ENCODE results near the gene SMAD5. TPM values are rescaled to one million over a fixed set of nuclear protein-coding genes. Genes with fewer than 3 reads are reported as not detected.

SMAD5 gene
- total RNA-seq, 1 experiment from 2014 or later: 12.4 TPM

DNA sequence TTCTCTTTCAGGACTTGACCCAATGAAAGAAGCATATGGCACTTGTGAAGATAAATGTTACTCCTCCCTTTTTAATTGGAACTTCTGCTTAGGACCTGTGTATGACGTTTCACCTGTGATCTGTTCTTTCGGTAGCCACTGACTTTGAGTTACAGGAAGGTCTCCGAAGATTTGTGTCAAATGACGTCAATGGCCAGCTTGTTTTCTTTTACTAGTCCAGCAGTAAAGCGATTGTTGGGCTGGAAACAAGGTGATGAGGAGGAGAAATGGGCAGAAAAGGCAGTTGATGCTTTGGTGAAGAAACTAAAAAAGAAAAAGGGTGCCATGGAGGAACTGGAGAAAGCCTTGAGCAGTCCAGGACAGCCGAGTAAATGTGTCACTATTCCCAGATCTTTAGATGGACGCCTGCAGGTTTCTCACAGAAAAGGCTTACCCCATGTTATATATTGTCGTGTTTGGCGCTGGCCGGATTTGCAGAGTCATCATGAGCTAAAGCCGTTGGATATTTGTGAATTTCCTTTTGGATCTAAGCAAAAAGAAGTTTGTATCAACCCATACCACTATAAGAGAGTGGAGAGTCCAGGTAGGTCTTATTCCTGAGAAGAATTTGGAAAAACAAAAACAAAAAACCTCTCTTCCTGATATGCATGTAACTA lies 21.1 kb downstream of the SMAD5 start:
- no peak for DNase-seq (ENCODE audit: low spot score)

DNA sequence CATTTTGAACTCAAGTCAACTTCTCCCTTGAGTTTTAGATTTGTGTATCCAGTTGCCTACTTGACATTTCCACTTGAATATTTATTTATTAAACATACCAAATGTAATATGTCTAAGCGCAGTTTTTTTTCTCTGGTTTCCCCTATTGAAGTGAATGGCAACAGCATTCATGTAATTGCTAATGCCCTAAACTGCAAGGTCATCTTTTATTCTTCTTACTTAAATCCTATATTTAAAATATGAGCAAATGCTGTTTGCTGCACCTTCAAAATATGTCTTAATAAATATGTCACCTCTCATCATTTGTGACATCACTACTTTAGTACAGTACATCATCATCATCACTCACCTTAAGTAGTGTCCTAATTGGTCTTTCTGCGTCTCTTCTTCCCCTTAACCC lies 22.4 kb downstream of the SMAD5 start:
- no peak for DNase-seq (ENCODE audit: low spot score)

DNA sequence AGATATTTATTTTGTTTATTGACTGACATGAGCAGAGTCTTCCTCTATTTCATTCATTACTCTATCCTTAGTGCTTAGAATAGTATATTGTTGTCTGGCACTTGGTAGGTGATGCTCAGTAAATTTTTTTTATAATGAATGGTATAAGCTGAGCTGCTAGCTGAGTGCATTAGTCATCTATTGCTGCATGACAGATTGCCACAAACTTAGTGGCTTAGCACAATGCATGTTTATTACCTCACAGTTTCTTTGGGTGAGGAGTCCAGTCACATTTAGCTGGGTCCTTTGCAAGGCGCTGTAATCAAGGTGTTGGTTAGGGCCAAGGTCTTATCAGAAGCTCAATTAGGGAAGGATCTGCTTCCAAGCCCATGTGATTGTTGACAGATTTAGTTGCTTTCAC lies 23.1 kb downstream of the SMAD5 start:
- DNase-seq (ENCODE audit: low spot score): no peak

DNA sequence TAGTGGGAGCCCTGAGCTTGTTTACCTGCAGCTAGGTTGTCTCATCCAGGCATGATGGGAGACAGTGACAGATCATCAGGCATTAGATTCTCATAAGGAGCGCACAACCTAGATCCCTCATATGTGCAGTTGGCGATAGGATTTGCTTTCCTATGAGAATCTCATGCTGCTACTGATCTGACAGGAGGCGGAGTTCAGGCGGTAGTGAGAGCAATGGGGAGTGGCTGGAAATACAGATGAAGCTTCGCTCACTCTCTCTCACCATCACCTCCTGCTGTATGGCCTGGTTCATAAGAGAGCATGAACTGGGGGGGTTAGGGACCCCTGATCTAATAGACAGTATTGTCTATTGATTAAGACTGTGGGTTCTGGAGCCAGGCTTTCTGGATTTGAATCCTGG lies 24.9 kb downstream of the SMAD5 start:
- DNase-seq (ENCODE audit: low spot score): no peak

DNA sequence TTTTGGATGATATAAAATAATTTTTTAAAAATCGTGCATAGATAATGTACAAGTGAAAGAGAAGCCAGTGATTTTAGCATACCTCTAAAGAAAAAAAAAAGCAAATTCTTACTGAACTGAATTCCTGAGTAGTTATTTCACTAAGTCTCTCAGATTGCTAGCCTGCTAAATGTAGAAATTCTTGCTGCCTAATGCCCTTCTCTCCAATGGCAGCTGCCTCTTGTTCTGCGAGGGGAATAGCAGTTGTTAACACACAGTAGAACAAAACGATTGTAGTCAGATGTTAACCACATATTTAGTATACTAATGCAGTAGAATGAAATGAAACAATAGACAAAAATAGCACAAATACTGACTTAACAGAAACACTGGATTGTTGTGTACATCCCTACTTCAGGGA lies 26.8 kb downstream of the SMAD5 start:
- no peak for DNase-seq (ENCODE audit: low spot score)

DNA sequence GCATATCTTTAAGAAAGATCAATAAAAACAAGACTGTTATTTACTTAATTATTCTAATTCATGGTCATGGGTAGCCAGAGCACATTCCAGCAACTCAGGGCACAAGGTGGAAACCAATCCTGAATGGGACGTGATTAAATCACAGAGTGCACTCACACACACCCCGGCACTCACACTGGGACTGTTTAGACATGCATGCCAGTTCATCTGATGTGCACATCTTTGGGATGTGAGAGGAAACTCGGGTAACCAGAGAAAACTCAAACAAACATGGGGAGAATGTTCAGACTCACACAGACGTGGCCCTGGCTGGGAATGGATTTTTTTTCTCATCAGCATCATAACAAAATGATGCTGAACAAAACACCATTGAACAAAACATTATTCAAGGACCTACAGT lies 29.4 kb downstream of the SMAD5 start:
- DNase-seq (ENCODE audit: low spot score): no peak

DNA sequence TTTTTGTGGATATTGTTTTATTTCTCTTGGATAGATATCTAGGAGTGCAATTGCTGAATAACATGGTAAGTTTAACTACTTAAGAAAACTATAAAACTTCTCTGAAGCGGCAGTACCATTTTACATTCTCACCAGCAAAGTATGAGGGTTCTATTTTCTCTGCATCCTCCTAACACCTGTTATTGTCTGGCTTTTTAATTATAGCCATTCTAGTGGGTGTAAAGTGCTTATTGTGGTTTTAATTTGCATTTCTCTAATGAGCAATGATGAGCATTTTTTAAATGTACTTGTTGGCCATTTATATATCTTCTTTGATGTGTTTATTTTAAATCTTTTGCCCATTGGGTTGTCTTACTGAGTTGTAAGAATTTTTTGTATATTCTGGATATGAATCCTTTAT lies 31.6 kb downstream of the SMAD5 start:
- no peak for DNase-seq (ENCODE audit: low spot score)

DNA sequence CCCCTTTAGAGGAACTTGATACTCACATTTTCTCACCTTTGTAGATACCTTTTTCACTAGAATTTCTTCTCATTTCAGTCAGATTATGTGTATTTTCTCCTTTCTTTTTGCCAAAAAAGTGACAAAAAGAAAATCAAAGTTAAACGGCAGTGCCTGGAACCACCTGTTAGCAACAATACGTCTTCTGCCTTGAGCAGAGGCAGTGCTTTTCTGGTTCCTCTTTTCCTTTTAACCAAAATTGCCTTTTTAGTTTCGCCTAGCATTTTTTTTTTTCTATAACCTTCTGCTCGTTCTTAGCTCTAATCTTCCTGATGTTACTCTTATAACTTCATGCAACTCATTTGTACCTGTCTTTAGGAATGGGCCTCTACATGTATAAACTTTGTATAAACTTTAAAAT lies 34.3 kb downstream of the SMAD5 start:
- no peak for DNase-seq (ENCODE audit: low spot score)

DNA sequence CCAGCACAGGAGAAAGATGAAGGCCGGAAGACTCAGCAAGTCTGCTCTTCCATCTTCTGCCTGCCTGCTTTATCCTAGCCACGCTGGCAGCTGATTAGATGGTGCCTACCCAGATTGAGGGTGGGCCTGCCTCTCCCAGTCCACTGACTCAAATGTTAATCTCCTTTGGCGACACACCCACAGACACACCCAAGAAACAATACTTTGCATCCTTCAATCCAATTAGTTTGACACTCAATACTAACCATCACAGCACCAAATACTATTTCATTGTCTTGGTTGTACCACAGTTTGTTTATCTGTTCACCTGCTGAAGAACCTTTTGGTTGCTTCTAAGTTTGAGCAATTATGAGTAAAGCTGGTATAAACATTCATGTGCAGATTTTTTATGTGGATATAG lies 36.6 kb downstream of the SMAD5 start:
- no peak for DNase-seq (ENCODE audit: low spot score)

DNA sequence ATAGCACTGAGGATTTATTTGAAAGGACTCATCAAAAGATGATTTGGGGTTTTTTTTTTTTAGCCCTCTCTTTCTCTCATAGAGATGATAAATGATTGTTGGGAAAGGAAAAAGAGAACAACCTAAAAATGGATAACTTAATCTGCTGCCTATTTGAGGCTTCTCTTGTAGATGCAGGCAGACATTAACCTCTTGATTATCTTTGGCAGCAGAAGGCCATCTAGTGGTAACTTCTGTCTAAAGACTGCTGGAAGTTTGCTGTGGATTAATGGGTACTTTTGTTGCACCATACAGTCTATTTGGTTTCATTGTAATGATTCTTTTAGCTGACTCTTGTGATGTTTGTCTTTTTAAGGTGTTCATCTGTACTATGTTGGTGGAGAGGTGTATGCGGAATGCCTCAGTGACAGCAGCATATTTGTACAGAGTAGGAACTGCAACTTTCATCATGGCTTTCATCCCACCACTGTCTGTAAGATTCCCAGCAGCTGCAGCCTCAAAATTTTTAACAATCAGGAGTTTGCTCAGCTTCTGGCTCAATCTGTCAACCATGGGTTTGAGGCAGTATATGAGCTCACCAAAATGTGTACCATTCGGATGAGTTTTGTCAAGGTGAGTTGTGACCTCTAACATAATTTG lies 41.5 kb downstream of the SMAD5 start:
- DNase-seq (ENCODE audit: low spot score): peak; percentile 70

DNA sequence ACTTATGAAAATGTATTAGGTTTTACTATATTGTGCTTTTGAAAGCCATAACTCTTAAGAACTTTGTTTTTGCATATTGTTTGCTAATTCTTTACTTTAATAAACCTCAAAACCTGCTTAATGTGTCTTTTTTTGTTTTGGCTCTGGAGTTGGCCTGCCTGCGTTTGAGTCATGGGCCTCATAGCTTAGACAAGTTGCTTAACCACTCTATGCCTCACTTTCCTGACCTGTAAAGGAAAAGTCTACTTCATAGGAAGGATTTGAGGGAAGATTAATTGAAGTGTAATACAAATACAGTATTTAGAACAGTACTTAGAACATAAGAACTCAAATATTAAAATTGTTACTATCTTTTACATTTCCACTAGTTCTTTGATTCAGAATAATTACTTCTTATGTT lies 50.0 kb downstream of the SMAD5 start:
- DNase-seq (ENCODE audit: low spot score): no peak

DNA sequence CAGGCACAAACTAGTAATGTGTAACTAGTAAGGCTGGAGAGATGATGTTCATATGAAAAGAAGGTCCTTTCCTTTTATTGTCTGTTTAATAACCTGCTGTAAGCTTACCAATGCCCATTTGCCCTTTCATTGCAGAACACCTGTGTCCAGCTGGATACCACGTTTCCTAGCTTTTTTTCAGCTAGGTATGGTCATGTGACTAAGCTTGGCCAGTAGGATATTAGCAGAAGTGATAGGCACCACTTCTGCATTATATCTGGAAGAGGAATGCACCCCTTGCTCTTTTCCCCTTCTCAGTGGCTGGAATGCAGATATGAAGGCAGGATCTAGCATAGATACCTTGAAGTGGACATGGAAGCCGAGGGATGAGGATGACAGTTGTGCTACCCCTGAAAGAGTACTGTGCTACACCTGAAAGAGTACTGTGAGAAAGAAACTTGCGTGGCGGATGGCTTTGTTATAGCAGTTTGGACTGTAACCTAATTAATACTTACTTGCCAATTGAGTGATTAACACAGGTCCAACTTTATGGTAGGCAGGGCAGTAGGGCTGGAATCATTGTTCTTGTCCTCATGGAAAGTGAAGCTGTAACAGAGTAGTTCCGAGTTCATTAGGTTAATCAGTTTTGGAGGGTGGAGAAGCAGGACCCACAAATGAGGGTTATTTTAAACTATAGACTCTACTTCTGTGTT lies 53.5 kb downstream of the SMAD5 start:
- DNase-seq (ENCODE audit: low spot score): no peak

DNA sequence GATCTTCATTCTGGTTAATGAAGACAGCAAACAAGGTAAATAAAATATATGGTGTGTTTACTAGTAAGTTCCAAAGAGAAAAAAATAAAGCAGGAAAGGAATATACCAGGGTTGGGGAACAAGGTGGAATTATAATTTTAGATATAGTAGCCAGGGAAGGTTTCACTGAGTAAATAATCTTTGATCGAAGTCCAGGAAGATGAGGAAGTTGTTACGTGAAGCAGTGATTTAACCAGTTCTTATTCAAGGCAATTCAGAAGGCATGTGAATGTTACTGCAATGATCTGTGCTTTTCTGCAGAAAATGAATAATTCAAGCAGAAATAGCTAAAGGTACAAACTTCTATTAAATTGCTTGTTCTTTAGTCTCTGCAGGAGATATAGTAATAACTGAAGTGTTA lies 54.2 kb downstream of the SMAD5 start:
- peak; percentile 33 for DNase-seq (ENCODE audit: low spot score)

DNA sequence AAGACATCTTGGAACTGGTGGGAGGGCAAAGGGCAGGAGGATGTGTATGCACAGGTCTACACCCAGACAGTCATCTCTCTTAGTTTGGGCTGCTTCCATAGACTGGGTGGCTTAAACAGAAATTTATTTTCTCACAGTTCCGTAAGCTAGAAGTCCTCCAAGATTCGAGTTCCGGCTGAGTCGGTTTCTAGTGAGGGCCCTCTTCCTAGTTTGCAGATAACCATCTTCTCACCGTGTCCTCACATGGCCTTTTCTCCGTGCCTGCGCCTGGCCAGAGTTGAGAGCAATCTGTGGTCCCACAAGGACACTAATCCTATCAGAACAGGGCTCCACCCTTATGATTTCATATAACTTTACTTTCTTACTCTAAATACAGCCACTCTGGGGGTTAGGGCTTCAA lies 56.2 kb downstream of the SMAD5 start:
- DNase-seq (ENCODE audit: low spot score): no peak

DNA sequence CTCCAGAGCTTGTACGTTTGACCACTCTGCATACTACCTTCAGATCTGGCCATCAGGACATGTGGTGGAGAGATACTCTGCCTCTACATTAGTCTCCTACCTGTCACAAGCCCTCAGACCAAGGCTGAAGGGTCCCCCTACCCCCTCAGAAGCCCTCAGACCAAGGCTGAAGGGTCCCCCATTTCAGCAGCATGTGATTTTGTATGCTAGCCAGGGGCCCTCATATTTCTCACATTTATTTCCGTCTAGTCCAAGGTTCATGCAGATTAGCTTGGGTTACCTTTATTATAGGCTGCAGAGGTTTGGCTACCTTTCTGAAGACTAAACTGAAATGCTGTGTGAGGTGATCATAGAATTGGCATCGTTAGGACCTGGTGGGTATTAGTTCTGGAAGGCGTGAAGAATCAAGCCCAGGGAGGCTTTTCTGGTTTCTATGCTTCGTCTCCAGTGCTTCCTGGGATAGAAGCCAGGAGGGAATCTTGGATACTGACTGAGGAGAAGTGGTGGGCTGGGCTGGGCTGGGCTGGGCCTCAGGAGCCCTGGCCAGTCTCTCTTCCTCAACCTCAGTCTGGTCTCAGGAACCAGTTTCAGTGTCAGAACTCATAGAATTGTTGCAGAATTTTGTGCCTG lies 57.6 kb downstream of the SMAD5 start:
- DNase-seq (ENCODE audit: low spot score): no peak

DNA sequence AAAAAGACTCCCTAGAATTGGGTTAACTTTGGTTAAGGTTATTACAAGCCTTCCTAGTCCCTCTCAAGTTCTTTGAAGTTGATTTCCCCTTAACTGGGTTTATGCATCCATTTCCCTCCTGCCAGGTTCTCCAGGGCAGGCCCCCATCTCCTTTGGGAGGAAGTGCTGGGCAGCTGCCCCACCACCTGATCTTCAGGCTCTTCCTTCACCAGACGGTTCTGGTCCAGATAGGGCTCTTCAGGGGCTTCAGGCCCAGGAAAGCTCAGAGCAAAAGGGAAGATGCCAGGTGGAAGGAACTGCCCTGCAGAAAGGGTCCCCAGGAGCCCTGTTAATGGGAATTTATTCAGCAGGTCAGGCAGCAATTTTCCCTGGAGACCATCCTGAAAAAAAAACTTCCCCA lies 58.3 kb downstream of the SMAD5 start:
- DNase-seq (ENCODE audit: low spot score): no peak

DNA sequence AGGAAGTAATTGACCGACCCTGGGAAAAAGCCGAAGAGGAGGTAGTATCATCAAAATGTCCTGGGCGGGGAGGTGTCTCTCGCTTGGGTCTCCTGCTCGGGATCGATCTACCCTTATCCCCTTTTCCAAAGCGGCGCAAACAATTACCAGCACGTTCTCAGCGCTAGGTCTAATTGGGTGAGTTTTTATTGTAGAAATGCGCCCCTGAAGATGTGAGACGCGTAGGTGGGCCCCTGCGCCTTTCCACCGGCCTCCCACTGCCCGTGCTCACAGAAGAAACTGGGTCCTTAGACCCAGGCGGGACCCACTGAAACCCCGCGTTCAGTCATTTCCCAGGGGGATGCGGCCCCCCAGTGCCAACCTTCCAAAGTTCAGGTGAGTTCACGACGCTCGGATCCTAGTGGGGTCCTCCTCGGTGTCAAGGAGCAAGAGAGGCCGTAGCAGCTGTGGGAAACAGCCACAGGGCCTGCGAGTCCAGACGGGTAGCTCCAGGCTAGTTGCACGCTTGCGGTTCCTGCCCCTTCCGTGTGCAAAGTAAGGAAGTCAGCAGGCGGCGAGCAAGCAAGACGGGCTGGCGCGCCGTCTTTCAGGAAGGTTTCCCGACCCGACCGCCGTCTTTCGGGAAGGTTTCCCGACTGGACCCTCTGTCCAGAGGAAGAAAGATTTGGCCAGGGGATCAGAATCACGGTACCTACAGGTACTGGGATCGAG lies 58.8 kb downstream of the SMAD5 start:
- no peak for DNase-seq (ENCODE audit: low spot score)

DNA sequence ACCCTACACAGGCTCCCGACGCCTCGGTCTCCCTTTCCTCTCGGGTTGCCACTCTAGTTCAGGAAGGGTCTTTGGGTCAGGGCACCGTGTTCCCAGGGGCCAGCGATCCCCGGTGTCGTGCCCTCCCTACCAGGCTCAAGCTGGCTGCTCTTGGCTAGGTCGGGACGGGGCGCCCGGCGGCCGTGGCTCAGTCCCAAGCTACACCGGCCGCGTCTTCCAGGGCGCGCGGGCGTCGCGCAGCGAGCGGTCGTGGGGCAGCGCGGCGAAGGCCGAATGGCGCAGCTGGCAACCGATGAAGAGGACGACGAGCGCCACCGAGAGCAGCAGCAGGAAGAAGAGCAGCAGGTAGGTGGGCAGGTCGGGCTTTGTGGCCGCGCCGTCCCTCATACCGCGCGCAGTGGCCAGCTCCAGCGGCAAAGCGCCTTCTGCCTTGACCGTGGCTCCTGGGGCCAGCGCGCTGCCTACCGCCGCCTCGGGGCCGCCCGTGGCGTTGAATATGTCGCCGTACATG lies 59.4 kb downstream of the SMAD5 start:
- no peak for DNase-seq (ENCODE audit: low spot score)

DNA sequence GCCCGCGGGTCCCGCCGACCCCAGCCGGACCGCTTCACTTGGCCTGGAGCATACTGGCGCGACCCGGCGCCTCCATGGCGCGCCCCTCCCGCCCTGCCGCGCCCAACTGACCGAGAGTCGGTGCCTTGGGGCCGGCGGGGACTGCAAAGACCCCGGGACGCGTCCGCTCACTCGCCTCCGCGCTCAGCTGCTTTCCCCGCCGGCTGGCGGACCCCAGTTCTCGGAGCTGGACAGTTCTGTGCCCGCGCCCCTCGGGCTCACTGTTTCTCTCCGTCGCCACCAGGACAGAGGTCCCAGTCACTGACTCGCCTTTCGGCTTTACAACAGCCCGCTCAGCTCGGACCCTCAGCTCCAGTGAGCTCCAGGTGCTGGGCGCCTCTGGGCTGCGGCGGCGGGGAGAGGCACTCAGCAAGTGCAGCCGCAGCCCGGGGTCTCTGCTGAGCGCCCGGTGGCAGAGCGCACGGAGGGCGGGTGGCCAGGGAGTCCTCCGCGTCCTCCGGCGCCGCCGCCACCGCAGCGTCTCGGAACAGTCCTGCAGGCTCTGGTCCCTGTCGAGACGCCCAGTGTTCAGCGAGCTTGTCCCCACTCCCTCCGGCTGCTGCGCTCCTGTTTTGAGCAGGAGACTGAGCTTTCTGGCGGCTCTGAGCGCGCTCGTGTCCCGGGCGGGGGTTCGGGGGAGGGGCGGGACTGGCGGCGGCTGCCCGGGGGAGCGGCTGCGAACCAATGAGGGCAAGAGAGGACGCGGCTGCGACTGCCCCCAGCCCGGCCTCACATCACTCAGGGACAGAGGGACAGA lies 60.1 kb downstream of the SMAD5 start, which contains the start of gene SMIM32:
Gene SMIM32, minus strand, starts transcription at position 637 of the 796 bp plus-strand sequence. CDS start 638 bp downstream, outside the sequence.
- DNase-seq (ENCODE audit: low spot score): no peak

DNA sequence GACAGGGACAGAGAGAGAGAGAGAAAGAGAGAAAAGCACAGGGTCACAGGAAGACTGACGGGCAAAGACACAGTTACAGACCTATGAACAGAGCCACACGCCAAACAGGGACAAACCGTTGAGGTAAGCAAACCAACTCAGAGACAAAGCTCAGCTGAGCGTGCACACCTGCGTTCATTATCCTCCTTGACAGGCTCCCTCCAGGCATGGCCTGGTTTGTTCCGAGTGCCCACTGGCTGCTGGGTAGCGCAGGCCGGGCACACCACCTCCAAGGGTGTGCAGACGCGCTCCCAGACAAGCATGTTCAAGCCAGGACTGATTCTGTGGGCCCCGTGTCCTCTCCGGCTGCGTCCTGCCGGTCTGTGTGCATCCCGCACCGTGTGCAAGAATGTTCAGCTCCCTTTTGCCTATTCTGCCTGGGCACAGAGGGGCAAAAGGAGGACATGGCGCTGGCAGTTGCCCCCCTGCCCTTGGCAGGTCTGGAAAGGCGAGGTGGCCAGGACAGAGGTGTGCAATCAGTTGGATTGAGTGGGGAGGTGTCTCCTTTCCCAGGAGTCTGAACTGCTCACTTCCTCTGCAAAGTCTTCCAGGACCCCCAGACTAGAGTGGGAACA lies 60.8 kb downstream of the SMAD5 start:
- no peak for DNase-seq (ENCODE audit: low spot score)

Measured in HT-29 (cell line).